ENCODE results near the gene EGR1.
"Not testable (repeated sequence)": the region's sequence is repeated elsewhere in the genome, so short reads cannot be mapped to it uniquely, and the experiment has no call there.

The EGR1 gene

GRCh38 chr5:138470322-138471051 is 5.2 kb downstream of the EGR1 start:
- DNase-seq: no peak

DNA sequence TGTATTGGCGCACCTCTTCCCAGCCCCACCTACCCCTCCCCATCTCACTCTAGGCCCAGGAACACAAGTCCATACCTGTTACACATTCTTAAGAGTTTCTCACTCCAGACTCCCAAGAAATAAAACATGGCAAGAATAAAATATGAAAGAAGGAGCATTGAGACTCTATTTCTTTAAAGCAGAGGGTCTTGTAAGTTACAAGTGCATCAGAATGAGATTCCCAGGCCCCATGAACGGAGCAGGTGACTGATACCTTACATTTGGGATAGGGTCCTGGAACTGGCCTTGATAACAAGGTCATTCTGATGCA is 5.7 kb downstream of the EGR1 start:
- no peak for DNase-seq

GRCh38 chr5:138472353-138472752 is 7.1 kb downstream of the EGR1 start:
- DNase-seq: no peak

DNA sequence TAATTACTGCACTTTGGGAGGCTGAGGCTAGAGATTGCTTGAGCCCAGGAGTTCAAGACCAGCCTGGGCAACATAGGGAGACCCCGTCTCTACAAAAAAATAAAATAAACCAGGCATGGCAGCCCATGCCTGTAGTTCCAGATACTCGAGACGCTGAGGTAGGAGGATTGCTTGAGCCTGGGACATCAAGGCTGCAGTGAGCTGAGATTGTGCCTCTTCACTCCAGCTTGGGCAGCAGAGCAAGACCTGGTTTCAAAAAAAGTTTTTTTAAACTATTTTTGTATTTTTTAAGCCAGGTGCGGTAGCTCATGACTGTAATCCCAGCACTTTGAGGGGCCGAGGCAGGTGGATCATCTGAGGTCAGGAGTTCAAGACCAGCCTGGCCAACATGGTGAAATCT is 7.9 kb downstream of the EGR1 start:
- not testable (repeated sequence) for DNase-seq

- DNase-seq: no peak
Measured at GRCh38 chr5:138476918-138477317, 11.6 kb downstream of the EGR1 start.

DNA sequence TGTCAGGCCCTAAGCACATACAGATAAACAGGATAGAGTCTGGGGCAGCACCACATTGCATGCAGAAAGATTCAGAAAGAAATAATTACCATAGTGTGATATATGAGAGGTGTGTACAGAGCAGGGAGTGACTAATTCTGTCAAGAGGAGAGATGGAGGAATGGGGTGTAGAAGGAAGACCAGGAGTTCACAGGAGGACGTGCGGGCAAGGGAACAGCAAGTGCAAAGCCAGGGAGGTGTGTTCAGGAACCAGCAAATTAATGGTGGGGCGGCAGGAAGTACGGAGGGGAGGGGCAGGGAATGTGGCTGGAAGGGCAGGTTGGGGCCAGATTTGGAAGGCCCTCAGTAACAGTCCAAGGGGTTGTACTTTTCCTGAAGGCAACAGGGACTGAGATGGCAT is 17.4 kb downstream of the EGR1 start:
- DNase-seq: no peak

- no peak for DNase-seq
Measured at GRCh38 chr5:138488481-138488945, 23.2 kb downstream of the EGR1 start.

DNA sequence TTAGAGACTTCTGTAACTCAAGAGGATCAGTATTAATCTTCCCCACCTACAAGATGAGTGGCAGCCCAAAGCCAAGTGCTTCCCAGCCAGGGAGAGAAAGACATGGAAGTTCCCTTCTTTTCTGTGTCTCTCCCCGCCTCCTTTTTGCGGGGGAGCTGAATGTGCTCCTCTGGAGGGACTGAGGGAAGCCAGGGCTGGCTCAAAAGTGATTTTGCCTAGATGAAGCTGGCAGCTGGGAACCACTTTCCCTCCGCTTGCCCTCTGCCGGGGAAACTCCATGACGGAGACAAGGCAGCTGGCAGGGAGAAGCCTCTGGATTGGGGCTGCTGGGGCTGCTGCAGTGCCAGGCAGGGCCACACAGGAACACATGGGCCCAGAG is 24.4 kb downstream of the EGR1 start:
- DNase-seq: no peak

DNA sequence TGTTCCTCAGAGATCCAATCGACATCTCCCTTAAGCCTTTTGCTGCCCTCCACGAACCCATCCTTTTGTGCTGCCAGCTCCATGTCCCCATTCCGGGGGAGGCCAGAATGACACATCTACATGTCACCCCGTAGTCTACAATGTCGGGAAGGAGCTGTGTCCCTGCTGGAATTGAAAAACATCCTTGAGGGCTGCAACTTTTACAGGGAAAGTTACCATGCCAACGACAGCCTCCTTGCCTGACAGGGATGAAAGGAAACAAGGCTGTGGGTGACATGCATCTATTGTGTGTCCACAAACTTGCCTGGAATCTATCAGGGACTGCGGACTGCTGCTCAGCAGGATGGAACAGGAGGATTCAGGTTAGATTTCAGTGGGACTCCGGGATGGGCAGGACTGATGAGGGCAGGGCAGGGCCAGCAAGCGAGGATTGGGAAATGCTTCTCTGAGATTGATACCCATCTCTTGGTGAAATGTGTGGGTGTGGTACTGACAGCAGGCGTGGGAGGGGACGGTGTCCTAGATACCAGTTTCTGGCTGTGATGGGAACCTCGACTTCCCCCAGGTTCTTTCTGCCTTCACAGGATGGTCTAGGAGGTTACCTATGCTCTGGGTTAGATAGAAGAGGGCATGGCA is 25.5 kb downstream of the EGR1 start:
- DNase-seq: no peak

GRCh38 chr5:138491284-138491648 is 26.0 kb downstream of the EGR1 start:
- no peak for DNase-seq

DNA sequence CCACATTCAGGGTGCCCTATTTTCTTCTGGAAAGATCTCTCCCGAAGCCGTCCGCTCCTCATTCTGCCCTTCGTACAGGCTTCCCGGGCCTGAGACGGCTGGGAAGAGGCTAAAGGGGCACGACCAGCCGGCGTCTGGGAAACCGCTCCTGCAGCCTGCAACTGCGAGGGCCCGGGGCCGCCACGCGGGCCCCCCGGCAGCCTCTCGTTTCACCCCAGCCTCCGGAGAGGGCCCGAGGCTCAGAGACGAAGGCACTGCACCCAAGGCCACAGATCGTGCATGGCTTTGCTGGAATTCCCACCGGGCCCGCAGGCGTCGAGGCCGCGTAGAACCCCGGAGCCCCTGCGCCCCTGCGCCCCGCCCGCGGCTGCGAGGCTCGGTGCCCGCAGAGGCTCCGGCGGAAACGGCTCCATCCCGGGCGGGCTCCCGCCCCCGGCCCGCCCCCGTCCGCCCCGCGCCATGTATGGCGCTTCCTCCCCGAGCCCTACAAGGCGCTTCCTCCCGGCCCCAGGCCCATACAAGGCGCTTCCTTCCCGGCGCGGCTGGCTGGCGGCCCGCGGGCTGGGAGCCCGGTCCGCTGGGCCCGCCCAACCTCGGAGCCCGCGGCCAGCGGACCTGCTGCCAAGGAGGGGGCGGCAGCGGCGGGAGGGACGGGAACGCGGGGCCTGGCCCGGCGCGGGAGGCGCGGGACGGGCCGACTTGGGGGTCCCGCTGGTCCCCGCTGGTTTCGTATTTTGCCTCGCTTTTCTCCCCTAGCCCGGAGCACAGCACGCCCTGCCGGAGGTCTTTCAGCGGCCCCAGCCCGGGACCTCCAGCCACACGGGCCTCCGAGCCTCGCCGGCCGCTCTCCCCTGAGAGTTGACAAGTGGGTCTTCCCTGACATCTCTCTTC is 26.6 kb downstream of the EGR1 start:
- peak; percentile 89 for DNase-seq

GRCh38 chr5:138492560-138493045 is 27.3 kb downstream of the EGR1 start:
- DNase-seq: no peak

DNA sequence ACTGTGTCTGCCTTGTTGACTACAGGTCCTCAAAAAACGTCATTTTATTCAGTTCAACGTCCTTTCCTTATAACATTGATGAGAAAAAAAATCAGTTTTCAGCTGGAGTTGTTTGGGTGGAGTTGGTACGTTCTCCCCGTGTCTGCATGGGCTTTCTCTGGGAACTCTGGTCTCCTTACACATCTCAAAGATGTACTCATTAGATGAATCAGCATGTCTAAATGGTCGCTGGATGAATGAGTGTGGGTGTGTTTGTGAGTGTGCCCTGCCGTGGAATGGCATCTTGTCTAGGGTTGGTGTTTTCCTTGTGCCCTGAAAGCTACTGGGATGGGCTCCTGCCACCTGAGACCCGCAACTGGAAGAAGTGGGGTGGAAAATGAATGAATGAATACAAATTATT is 30.1 kb downstream of the EGR1 start:
- DNase-seq: no peak

GRCh38 chr5:138498376-138498775 is 33.1 kb downstream of the EGR1 start:
- no peak for DNase-seq

DNA sequence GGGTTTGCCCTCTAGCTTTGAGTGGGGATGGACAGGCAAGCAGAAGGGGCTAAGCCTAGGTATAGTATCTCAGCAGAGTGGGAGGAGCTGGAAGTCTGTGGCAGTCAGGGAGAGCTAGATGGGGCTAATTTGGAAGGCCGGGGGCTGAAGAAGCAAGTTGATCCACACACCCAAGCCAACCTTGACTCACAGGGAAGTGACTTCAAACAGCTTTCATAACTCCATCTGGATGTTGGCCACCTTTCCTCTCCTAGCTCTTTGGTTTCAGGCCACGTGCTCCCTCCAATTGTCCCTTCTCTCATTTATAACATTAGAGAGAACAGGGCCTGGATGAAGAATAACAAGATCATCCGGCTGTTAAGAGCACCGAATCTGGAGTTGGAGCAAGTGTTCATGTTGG is 36.8 kb downstream of the EGR1 start:
- no peak for DNase-seq

DNA sequence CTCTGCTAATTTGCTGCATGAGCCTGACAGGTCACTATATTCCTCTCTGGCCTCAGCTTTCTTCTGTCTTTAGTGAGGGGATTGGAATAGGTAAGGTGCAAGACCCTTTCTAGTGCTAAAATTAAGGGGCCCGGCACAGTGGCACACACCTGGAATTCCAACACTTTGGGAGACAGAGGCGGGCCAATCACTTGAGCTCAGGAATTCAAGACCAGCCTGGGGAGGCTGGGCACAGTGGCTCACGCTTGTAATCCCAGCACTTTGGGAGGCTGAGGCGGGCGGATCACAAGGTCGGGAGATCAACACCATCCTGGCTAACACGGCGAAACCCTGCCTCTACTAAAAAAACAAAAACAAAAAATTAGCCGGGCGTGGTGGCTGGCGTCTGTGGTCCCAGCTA is 37.2 kb downstream of the EGR1 start:
- no peak for DNase-seq

DNA sequence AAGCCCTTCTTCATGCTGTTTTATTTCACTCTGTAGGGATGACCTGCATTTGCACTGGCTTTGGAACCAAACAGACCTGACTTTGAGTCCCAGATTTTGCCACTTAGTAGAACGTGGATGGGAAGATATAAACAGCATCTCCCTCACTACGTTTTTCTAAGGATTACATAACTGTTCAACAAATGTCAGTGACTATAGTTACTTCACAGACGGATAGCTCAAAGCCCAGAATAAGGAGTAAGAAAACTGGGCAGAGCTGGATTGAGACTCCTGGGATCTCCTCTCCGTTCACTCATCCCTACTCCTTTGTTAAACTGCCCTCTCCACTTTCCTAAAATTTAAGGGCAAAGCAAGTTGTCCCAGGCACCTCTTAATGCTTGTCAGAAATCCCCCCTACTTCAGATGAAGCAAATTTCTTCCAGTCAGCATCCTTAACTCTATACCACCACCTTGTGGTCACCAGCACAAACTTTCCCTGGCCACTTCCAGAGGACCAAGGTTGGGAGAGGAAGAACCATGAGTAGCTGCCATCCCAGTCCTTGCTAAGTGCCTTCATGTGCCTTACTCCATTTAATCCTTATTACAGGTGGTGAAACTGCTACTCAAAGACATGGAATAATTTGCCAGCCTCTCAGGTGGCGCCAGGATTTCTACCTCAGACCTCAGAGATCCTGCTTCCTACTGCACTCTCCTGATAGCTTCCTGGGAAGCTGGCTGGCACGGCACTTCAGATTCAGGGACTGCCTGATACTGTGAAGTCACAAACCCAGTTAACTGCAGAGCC is 38.4 kb downstream of the EGR1 start:
- no peak for DNase-seq

DNA sequence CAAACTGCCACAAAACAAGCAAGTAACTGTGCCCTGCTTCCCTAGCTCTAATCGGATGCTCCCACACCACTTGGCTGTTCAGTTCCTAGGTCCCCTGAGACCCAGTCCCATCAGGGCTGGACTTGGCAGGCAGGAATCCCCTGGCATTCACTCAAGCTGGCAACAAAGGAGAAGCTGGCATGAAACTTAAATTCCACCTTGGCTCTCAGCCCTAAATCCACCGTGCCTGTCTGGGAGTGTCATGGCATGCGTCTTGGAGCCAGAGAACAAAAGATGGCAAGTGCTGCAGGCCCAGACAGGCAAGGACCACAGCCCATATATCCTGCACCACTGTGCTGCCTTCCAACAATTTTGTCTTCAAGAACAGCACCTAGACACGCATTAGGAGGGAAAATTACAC is 39.5 kb downstream of the EGR1 start:
- no peak for DNase-seq

DNA sequence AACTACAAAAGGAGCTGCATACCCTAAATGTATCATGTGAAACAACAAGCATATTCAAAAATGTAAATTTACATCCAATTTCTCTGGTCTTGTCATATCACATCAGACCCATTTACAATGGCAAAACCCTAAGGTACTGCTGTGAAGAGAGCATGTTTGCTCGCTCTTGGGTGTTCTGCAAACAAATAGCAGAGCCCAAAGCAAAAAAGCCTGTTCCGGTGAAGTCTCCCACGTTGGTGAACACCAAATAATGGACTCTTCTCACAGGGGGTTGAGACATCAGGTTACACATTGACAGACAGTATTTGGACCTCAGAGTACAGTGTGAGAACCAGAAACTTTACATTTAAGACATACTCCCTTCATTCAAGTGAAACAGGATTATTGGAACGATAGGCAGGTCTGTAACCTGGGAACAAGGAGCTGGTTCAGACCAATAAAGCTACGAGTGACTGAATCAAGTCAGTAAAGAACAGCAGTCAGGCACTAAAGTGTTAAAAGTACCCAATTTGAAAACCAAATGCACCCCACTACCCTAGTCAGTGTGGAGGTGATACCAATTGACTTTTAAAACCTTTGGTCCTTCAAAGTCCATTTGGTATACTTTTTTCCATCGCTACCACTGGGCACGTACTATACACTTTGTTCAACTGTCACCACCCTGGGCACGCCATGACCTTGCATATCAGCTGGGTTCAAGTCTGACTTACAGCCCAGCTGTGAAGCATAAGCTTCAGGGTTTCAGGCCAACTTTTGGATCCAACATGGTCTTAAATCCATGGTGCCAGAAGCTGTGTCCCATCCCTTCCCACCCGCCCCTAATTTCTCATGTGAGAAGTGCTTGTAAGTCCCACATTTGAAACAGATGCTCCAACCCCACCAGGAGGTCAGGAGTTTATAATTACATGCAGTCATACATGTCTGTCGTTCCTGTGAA is 41.4 kb downstream of the EGR1 start:
- DNase-seq: no peak

DNA sequence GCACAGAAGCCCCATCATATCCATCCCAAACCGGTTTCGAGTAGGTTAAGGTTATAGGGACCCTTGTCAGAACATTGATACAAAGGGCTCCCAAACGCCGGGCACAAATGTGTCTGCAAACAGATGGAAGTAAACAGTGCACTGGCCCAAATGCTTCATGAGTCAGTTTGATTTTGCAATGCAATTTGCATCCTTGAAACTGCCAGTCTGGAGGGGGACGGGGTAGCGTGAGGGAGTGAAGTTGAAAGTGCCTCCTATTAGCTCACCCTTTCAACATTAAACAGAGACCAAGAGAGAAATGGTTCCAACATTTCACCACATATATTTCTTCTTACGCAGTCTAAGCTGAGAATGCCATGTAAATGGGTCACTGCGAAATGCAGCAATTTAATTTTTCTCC is 42.2 kb downstream of the EGR1 start:
- DNase-seq: not testable (repeated sequence)

- DNase-seq: no peak
Measured at GRCh38 chr5:138508958-138509357, 43.7 kb downstream of the EGR1 start.

GRCh38 chr5:138514021-138514420 is 48.7 kb downstream of the EGR1 start:
- no peak for DNase-seq

Data from NCI-H774 (cell line).